NCI-H2081 treated with DMSO at 0.1 percent for 48 hours (cell line): Measurements from ENCODE around the gene FZR1.
"Not testable (repeated sequence)": the region's sequence is repeated elsewhere in the genome, so short reads cannot be mapped to it uniquely, and the experiment has no call there.

Experiments used
- DNase-seq: peaks from one replicate; lab custom pipeline; 2025; lab: John Stamatoyannopoulos, UW

Gene FZR1

DNA sequence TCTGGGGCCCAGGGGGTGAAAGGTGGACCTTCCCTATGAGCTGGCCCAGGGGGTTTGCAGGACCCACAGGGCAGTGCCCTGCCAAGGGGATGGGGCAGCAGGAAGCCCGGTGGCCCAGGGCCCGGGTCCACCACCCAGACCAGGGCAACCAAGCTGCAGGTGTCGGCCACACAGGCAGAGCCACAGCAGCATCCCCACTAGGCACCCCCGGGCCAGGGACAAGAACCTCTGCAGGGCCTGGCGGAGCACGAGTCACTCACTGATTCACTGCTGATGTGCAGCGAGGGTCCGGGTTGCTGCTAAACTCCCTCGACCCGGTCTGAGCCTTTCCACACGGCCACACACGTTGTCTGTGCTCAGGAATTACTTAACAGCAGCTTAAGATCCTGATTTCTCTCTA lies 8.8 kb downstream of the FZR1 start:
- DNase-seq: no peak

DNA sequence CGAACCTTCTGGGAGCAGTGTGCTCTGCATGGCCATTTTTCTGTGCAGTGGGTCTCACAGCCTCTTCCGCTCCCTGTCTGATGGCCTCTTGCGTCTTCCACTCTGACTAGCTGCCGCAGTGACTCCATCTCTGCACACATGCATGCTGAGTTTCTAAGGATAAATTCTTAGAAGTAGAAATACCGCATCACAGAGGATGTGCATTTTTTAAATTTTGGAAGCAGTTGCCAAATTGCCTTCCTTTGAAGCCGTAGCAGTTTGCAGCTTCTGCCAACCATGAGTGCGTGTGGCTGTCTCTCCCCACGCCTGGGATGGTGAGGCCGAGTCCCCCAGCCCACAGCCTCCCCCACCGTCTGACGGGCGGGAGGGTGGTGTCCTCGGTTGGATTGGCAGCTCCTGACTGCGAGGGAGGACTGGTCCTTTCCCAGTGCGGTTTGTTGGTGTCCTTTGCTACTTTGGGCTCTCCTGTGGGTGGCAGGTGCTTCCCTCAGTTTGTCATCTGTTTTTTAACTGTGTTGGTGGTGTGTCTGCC lies 9.8 kb downstream of the FZR1 start:
- no peak for DNase-seq

DNA sequence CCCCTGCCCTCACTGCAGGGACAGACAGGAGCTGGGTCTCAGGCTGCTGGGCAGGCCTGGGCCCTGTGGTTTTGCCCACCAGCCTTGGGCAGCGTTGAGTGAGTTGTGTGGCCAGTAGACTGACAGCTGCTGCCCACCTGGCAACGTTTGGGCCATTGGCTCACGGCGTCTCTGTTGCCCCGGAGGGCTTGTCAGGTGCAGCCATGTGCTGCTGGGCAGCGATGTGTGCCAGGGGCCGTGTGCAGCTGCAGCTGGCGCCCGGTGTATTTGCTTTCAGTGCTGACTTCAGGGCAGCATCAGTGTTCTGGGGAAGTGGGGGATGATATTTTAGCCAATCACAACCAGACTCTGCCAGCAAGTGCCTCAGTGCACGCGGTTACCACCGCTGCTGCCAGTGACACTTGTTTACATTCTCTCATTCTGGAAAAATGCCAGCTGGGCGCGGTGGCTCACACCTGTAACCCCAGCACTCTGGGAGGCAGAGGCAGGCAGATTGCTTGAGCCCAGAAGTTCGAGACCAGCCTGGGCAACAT lies 10.6 kb downstream of the FZR1 start:
- DNase-seq: peak; percentile 93

DNA sequence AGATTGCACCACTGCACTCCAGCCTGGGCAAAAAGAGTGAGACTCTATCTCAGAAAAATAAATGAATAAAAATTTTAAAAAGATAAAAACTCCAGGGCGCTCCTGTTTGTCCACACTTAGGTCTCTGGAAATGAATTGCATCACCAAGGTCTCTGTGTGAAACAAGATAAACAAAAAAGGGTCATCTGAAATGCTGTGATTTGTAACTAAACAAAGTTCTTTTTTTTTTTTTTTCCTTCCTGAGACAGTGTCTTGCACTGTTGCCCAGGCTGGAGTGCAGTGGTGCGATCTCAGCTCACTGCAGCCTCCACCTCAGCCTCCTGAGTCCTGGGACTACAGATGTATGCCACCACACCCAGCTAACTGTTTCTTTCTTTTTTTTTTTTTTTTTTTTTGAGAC lies 11.5 kb downstream of the FZR1 start:
- no peak for DNase-seq

DNA sequence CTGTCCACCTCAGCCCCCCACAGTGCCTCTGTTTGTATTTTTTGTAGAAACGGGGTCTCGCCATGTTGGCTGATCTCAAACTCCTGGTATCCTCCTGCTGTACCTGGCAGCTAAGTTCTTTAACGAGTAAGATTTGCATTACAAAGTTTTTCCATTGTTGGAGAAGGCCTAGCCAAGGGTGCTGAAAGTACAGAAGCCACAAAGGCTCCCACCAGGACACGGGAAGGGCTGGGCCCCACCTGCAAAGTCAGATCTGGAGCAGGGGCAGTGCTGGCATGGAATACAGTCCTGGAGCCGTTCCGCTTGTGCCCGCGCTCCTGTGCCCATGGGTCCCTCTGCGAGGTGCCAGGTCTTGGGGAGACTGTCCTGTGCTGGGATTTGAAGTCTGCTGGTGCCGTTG lies 12.1 kb downstream of the FZR1 start:
- no peak for DNase-seq

DNA sequence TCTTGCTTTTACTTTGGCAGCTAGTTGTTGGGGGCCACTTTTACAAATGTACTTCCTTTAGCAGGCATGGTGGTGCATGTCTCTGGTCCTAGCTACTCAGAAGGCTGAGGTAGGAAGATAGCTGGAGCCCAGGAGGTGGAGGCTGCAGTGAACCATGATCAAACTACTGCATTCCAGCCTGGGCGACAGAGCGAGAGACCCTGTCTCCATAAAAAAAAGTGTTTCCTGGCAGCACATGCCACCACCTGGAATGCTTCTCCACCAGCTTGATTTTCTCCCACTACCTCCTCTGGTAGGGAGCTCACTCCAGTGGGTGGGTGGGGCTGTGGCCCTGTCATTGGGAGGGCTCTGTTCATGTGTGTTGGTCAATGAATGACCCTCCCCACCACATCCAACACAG lies 12.5 kb downstream of the FZR1 start:
- no peak for DNase-seq

DNA sequence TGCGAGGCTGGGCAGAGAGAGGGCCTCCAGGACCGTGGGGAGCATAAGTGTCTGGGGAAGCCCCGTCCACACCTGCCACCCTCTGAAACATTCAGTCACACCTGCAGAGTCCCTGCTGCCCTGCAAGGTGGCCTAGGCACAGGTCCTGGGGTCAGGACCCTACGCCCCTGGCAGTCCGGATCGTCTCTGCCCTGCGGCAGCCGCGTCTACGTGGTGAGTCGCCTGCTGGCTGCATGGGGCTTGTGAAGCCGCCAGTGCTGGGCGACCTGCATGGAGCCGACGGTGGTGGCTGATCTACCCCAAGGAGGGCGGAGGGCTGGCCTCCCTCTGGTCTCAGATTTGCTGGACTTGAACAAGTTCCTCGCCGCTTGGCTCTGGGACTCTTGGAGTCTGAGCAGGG lies 13.0 kb downstream of the FZR1 start:
- no peak for DNase-seq

DNA sequence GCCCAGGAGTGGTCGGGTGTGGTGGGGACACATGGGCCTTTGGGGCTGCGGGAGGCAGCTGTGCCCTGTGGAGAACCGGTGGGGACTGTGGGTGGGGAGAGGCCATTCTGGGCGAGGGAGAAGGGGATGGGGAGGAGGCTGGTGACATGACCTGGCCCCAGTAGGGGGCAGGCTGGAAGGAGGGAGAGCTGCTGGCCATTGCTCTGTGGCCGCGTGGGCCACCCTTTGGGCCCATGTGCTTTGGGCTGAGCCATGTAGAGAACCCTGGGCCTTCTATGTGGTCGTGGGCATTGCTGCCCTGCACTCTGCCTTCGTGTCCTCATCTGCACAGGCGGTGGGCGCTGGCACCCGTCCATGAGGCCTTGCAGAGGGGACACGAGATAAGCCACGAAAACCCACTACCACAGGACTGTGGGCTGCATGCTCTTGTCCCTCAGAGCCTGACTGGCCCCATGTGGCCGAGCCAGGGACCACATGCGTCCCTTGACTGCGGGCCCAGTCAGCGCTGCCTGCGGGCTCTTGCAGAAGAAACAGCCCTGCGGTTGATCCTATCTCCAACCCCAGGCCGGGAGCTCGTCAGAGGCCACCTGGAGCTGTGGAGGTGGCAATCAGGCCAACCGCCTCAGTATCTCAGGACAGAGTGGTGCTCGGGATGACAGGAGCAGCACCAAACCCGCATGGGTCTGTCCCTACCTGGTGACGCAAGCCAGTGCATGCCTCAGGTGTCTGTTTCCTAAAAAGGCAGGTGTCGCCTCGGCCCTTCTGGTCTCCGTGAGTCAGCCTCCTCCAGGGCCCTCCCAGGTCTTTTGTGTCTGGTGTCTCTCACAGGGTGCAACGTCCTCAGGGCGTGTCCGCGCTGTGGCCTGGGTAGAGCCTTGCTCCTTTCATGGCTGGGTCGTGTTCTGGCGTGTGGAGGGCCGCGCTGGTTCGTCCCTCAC lies 14.3 kb downstream of the FZR1 start:
- DNase-seq: no peak

DNA sequence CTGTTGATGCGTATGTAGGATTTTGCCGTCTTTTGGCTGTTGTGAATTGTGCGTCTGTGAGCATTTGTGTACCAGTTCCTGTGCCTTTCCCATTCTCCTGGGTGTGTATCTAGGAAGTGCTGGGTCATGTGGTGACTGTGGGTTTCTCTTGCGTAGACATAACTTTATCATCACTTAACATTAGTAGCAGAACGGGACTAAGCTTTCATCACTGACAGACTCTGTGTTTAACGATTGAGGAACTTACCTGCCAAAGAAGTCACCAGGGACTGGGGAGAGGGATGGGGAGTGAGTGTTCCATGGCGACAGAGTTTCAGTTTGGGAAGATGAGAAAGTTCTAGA lies 15.0 kb downstream of the FZR1 start:
- no peak for DNase-seq

DNA sequence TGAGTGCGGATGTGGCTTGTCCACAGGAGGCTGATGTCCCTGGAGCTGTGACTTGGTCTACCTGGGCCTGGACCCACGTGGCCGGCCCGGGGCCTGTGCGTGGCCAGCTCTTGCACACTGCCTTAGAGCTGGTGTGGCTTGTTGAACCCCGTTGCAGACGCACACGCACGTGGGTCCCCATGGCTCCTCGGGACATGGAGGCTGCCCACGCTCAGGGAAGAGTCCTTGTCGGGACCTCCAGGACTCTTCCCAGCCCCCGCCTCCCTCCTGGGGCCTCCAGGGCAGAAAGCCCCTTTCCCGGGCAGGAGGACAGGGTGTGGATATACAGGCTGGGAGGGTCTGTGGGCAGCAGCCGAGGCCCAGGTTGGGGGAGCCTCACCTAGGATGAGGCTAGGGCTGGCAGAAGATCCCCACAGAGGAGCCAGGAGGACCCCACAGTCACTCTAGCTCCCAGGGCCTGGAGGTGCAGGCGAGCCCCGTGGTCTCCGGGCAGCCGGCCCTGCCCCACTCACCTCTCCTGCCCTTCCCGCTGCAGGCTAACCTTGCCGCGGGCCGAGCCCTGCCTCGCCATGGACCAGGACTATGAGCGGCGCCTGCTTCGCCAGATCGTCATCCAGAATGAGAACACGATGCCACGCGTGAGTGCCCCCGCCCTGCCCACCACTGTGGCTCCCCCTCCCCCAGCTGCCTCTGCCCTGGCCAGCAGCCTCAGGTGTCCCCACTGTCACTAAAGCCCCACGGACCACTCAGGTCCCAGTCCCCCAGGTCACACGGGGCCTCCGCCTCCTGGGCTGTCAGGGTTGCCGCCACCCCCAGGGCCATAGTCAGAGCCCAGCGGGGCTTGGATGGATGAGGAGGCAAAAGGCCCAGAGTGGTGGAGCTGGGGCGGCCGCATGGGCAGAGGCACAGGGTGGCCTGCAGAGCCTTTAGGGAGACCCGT lies 16.6 kb downstream of the FZR1 start:
- DNase-seq: no peak

DNA sequence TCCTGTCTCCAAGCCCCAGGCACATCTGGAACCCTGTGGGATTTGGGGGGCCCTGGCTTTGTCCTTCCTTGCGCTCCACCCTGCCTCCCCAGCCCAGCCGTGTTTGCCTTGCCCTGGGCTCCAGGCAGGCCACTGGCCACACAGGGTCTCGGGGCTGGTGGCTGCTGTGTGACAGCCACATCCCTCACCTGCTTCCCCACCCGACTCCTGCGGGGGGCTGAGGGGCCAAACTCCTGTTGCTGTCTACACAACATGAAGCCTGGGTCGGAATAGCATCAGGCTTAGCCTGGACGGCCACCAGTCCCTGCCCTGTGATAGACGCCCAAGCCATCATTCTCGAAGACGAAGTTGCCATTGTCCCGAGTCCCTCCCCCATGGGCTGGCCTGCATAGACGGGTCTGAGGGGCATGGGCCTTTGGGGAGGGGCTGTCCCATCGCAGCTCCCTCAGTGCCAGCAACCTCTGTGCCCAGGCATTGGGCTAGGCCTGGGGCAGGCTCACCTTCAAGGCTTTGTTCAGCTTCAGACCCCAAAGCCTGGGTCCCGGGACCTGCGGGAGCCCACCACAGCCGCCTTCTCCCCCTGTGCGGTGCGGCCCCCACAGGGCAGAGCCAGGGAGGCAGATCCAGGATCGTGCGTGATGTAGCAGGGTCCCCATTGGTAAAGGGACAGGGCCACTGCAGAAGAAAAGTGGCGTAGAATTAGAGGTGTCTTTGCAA lies 17.4 kb downstream of the FZR1 start:
- DNase-seq: no peak

DNA sequence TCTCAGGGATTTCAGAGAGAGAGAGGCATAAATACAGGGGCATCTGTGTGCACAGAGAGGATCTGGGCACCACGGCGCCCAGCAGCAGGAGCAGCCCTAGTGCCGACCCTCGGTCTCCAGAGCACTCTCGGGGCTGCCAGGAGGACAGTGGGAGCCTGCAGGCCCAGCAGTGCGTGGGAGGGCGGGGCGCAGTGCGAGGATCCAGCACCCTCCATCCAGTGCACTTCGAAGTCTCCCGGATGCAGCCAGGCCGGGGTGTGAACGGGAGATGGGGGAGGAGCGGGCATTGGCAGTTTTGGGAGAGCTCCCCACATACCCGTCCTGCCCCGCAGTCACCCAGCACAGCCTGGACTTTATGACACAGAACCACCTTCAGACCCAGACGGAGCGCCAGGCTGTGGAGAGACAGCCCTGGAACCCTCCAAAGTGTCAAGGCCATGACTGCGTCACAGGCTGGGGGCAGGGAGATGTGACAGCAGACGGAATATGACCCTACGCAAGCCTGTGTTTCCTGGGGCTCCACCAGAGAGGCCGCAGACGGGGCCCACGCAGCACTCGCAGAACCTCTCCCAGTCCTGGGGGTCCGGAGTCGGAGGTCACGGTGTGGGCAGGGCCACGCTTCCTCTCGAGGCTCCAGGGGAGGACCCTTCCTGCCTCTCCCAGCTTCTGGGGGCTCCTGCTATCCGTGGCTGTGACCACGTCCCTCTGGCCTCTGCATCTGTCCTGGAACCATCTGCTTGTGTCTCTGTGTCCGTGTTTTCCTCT lies 18.1 kb downstream of the FZR1 start:
- no peak for DNase-seq

DNA sequence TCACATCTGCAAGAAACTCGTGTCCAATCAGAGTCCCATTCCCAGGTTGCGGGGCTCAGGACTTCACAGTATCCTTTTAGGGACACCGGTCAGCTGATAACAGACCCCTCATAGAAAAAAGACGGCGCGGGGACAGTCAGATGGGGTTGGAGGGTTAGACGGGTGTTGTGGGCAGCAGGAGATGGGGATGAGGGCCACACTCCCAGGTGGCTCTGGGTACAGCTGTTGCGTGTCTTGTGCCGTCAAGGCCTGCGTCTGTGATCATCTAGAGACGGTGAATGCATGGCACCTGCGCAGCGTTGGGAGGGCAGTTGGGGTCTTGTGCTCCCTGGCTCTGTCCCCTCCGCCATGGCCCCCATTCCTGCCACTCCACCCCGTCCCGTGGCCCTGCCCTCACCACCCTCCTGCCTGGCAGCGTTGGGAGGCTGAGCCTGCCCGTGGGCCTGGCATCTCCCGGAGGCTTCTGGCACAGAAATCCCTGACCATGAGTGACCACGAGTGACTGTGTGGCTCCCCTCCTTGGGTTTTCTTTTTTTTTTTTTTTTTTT lies 18.9 kb downstream of the FZR1 start:
- DNase-seq: no peak

DNA sequence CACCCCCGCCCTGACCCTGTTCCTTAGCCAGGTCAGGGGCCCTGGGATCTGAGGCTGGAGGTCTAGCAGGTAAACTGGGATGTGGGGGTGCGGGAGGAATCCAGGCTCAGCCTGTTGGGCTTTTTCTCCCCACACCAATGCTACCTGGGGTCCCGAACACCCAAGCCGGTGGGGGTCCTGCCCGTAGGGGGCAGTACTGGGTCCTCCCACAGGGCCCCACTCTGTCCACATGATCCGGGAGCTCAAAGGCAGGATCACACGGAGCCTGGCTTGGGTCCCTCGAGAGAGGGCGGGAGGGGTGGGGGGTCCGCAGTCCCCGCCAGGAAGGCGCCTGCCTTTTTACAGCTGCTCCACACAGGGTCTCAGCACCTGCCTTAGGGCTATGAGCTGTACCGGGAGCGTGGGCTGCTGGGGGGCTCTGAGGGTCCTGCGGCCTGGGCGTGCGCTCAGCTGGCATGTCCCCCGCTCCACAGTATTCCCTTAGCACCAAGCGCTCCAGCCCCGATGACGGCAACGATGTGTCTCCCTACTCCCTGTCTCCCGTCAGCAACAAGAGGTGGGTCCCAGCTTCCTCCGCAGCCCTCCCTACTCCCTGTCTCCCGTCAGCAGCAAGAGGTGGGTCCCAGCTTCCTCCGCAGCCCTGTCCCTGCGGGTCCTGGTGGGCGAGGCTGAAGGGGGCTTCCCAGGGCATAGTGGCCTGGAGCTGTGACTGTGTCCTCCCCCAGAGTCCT lies 20.6 kb downstream of the FZR1 start:
- DNase-seq: no peak

DNA sequence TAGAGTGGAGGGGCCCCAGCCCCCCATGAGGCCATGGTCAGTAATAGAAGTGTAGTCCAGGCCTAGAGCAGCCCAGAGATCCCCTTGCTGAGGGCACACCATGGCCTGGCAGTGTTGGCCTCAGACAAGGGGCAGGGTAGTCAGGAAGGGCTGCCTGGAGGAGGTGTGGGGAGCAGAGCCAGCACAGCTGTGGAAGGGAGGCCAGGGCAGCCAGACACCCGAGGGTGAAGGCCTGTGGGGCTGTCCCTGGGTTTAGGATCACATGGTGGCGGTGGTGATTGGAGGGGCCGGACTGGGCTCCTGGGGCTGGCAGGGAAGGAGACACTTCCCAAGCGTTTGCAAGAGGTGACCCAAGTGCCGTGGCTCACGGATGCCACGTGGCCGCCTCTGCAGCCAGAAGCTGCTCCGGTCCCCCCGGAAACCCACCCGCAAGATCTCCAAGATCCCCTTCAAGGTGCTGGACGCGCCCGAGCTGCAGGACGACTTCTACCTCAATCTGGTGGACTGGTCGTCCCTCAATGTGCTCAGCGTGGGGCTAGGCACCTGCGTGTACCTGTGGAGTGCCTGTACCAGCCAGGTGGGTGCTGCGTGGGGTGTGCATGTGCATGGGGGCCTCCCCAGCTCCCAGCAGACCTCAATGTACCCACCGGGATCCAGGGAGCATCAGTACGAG lies 21.3 kb downstream of the FZR1 start:
- no peak for DNase-seq

DNA sequence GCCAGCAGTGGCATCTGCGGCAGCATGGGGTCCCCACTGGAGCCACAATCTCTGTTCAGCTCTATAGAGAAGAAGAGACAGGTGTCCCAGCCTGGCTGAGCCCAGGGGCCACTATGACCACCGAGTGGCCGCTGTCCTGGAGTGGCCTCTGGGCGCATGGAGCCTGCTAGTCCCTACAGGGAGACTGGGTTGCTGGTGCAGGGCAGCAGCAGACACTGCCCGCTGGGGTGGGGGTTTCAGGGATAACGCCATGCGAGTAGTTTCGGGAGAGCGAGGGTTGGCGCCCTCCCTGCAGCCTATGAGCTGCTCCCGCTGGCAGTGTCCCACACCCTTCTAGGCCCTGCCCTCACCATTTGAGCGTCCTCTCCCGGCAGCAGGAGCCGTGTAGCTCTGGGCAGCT lies 22.0 kb downstream of the FZR1 start:
- no peak for DNase-seq

DNA sequence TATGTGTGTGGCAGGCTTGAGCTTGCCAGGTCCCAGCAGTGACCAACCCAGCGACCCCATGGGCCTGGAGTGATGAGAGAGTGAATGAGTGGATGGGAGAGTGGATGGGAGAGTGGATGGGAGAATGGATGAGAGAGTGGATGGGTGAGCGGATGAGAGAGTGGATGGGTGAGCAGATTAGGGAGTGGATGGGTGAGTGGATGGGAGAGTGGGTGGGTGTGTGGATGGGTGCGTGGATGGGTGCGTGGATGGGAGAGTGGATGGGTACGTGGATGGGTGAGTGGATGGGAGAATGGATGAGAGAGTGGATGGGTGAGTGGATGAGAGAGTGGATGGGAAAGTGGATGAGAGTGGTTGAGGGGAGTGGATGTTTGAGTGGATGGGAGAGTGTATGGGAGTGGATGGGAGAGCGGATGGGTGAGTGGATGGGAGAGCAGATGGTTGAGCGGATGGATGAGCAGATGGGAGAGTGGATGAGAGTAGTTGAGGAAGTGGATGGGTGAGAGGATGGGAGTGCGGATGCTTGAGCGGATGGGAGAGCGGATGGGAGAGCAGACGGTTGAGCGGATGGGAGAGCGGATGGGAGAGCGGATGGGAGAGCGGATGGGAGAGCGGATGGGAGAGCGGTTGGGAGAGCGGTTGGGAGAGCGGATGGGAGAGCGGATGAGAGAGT lies 22.6 kb downstream of the FZR1 start:
- DNase-seq: no peak

DNA sequence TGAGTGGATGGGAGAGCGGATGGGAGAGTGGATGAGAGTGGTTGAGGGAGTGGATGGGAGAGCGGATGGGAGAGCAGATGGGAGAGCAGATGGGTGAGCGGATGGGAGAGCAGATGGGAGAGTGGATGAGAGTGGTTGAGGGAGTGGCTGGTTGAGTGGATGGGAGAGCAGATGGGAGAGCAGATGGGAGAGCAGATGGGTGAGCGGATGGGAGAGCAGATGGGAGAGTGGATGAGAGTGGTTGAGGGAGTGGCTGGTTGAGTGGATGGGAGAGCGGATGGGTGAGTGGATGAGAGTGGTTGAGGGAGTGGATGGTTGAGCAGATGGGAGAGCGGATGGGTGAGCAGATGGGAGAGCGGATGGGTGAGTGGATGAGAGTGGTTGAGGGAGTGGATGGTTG lies 23.2 kb downstream of the FZR1 start:
- DNase-seq: not testable (repeated sequence)

DNA sequence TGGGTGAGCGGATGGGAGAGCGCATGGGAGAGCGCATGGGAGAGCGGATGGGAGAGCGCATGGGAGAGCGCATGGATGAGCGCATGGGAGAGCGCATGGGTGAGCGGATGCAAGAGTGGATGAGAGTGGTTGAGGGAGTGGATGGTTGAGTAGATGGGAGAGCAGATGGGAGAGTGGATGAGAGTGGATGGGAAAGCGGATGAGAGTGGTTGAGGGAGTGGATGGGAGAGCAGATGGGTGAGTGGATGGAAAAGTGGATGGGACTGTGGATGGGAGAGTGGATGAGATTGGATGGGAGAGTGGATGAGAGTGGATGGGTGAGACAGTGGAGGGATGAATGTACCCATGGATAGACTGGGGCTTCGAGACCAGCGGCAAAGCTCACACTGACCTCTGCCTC lies 24.3 kb downstream of the FZR1 start:
- DNase-seq: no peak
